GM18861 (cell line): ENCODE results near the gene GTF2A1L.
"Not testable (repeated sequence)": the region's sequence is repeated elsewhere in the genome, so short reads cannot be mapped to it uniquely, and the experiment has no call there.

Source experiments
- ATAC-seq: cut with Tn5 transposase; IDR thresholded peaks from one replicate; pipeline ENCODE4 v1.9.1; 2021; ENCODE audit not compliant: unreplicated experiment

The GTF2A1L gene

DNA sequence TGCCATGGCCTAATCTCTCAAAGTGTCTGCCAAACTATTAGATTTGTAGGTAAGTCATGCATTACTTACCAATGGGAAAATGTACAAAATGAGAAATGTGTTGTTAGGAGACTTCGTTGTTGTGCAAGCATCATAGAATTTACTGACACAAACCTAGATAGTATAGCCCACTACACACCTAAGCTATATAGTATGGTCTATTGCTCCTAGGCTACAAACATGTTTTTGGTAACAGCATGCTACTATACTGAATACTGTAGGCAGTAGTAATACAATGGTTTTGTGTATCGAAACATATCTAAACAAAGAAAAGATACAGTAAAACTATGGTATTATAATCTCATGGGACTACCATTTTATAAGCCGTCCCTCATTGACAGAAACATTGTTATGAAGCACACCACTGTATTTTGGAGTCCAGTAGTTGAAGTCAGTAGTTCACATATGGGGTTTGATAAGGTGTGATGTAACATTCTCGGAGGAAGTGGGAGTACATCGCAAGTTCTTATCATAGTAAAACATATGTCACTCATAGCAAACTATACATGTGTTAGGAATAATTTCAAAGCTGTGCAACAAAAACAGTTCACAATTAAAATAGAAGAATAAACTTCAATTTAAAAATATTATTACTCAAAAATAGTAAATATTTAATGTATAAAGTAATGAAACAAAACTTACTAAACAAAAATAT, 12.0 kb upstream of the GTF2A1L start:
- no peak for ATAC-seq

DNA sequence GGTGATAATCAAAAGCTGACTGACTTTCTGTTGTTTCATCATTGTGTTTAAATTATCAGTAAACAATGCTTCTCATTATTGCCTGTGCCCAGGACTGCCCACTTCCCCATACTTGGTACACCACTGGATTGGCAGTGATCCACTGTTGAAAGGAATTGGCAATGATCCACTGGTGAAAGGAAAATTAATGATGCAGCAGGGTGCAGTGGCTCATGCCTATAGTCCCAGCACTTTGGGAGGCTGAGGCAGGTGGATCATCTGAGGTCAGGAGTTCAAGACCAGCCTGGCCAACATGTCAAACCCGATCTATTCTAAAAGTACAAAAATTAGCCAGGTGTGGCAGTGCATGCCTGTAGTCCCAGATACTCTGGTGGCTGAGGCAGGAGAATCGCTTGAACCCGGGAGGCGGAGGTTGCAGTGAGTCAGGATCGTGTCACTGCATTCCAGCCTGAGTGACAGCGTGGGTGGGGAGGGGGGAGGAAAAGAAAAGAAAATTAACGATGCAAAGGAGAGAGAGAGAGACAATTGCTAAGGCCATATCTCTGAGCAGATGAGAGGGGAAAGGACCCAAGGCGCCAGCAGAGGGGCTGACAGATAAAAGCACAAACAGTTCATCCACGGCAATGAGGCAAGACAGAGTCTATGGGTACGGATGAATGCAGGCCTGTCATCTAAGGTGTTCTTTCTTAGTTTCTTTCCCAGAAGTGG, 10.2 kb upstream of the GTF2A1L start:
- ATAC-seq: no peak

GRCh38 chr2:48613211-48613610, 4.4 kb upstream of the GTF2A1L start:
- no peak for ATAC-seq

DNA sequence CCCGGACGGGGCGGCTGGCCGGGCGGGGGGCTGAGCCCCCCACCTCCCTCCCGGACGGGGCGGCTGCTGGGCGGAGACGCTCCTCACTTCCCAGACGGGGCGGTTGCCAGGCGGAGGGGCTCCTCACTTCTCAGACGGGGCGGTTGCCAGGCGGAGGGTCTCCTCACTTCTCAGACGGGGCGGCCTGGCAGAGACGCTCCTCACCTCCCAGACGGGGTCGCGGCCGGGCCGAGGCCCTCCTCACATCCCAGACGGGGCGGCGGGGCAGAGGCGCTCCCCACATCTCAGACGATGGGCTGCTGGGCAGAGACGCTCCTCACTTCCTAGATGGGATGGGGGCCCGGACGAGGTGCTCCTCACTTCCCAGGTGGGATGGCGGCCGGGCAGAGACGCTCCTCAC, 3.1 kb upstream of the GTF2A1L start:
- not testable (repeated sequence) for ATAC-seq

DNA sequence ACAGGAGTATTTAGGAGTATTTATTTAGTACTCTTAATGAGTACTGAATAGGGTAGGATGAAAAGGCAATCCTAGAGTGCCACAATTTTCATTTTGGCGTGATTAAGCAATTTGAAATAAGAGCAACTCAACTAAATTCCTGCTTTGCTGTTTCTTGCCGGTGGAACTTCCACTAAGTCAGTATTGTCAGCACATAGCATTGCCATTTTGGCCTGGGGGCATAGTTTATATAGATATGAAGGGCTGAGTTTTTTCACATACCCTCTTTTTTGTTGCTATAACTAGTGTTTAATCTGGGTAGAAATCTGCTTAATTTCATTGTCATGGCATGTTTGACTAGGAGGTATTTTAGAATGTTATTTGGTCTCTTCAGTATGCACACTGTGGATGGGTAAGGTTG, 1.9 kb downstream of the GTF2A1L start:
- ATAC-seq: no peak

- no peak for ATAC-seq
Observed at GRCh38 chr2:48620604-48621003, 2.9 kb downstream of the GTF2A1L start.

DNA sequence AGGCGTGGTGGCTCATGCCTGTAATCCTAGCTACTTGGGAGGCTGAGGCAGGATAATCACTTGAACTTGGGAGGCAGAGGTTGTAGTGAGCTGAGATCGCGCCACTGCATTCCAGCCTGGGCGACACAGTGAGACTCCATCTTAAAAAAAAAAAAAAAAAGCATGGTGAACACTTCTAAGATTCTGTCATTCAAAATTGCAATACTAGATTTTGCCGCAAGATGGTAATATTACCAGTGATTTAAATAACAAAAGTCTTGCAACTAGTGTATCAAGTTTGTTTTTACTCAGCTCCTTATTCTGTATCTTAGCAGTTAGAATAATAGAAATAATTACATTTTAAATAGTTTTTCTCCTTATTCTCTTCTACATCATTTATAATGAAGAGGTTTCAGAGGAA, 5.0 kb downstream of the GTF2A1L start:
- not testable (repeated sequence) for ATAC-seq

DNA sequence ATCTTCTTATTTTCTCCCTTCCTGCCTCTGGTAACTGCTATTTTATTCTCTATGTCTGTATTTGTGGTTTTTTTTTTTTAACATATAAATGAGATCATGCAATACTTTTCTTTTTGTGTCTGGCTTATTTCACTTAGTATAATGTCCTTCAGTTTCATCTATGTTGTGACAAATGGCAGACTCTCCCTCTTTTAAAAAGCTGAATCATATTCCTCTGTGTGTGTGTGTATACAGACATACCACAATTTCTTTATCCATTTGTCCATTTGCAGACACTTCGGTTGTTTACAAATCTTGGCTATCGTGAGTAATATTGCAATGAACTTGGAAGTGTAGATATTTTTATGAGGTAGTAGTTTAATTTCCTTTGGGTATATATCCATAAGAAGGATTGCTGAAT, 7.0 kb downstream of the GTF2A1L start:
- no peak for ATAC-seq

- no peak for ATAC-seq
Observed at GRCh38 chr2:48626047-48626446, 8.4 kb downstream of the GTF2A1L start.

- ATAC-seq: no peak
Observed at GRCh38 chr2:48633143-48633542, 15.5 kb downstream of the GTF2A1L start.

DNA sequence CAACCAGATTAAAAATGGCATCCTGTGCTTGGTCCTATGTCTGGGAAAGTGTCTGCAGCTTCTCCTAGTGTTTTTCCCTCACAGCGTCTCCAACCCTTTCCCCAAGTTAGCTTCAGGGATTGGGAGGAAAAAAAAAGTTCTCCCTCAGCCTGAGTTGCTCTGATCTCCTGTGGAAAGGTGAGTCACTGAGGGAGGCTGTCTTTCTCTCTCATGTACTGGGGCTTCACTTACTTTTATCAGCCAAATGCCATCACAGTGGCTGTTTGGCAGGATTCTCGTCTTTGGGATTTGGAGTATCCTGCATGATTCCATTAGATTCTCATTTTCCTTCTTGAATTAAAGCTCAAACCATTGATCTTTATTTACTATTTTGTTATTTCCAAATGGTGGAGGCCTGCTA, 18.1 kb downstream of the GTF2A1L start:
- no peak for ATAC-seq

DNA sequence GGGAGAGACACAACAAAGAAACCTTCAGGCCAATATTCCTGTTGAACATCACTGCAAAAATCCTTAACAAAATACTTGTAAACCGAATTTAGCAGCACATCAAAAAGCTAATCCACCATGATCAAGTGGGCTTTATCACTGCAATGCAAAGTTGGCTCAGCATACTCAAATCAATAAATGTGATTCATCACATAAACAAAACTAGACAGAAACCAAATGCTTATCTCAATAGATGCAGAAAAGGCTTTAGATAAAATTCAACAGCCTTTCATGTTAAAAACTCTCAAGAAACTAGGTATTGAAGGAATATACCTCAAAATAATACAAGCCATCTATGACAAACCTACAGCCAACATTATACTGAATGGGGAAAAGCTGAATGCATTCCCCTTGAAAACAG, 20.6 kb downstream of the GTF2A1L start:
- no peak for ATAC-seq

DNA sequence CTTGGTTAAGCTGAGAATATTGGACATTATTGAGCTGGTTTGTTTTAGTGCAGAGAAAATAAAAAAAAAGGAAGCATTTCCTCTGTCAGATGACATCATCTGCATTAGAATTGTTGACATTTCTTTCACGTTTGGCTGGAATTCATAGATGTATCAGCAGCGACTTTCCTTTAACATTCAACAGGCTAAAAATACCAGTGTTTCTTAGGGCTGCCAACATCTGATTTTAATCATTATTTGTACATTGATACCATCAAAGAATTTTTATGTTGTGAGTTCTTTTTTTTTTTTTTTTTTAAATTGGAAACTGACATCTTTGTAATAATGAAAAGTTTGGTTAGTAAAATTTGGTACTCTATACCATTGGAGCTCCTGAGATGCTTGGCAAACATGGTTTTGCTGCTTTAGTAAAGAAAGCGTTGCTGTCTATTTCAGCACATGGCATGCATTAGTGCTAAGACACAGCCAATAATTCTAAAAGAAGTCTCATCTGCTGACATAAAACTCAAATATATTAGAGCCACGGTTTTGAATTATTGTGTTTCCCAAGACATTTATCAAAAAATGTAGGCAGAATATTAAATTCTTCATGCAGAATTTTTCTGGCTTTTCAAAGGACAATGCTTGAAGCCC, 33.6 kb downstream of the GTF2A1L start:
- no peak for ATAC-seq

DNA sequence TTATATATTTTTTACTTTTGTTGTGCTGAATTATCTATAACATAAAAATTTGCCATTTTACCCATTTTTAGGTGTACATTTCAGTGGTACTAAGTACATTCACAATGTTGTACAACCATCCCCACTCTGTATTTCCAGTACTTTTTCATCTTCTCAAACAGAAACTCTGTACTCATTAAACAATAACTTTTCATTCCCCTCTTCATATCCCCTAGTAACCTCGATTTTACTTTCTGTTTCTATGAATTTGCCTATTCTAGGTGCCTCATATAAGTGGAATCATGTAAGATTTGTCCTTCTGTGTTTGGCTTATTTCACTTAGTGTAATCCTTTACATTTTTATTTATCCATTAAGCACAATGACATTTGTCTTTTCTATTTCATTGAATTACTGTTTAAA, 51.3 kb downstream of the GTF2A1L start:
- ATAC-seq: peak; percentile 99

DNA sequence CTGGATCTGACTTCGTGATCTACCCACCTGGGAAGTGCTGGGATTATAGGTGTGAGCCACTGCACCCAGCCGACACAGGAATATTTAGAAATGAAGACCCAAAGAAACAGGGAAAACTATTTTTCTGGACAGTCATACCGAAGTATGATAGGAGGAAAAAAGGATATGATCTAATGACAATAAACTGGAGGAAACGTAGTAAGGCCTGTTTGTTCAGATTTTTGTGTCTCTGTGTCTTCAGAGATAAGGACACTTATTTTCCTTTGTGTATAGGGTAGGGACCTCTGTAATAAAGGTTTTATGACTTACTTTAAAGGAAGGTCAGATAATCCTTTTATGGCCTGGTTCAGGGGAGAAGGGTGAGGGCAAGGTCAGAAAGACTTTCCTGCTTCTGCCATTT, 55.9 kb downstream of the GTF2A1L start:
- ATAC-seq: no peak

DNA sequence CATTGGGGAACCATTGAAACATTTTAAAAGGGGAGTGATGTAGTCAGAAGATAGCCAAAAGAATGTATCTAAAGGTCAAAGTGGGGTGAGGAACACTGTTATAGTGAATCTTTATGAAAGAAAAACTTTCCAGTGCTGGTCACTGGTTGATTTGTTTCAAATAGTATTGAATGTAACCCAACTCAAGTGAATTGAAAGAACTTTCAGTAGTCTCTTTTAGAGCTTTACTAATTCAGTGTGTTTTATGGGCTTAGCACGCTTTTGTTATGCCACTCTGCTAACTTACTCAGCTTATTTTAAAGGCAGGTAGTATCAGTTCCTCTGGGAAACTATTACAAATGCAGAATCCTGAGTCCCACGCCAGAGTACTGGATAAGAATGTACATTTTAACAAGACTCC, 57.3 kb downstream of the GTF2A1L start:
- peak; percentile 44 for ATAC-seq

GRCh38 chr2:48677450-48677849, 59.8 kb downstream of the GTF2A1L start:
- no peak for ATAC-seq

DNA sequence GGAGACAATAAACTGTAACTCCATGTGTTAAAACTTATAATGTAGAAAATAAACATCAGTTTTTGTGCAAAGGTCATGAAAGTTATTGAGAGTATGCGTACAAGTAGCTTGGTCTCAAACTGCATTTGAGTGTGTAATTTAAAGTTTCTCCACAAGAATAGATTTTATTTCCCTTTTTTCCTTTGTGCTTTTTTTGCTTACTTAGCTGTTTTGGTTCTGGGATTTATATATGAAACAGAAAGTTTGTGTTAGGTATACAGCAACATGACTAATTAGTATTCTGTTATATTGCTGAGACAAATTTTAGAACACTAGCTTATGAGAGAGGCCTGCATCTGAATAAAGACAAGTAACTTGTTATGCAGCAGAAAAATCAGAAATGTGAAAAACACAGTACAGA, 67.5 kb downstream of the GTF2A1L start:
- no peak for ATAC-seq

DNA sequence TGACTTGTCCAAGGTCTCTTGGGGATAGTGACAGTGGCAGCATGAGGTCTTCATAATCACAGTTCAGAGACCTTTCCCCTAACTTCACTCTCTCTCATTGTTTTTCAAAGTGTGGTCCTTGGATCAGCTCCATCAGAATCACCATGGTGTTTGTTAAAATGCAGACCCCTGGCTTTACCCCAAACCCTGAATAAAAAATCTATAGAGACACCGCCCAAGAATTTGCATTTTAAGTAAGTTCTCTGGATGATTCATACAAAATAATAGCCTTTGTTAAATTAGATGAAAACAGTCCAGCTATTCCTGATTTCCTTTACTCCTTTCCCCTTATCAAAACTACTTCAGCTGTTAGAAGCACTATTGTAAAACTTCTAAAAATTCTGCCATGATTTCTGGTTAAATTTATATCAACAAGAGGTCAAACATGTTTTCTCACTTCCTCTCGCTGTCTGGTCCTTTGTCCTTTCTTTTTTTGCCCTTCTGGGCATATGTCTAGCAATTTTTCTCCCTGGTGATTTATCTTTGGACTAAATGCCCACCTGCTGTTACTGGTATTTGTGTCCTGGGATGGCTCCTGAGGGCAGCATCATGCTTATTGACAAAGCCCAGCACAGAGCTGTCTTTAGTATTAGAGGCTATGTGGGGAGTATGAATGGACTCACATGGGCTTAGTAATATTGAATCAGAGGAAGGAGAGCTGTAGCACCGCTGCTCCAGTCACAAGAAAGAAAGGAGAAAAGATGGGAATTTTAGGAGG, 74.5 kb downstream of the GTF2A1L start:
- no peak for ATAC-seq

DNA sequence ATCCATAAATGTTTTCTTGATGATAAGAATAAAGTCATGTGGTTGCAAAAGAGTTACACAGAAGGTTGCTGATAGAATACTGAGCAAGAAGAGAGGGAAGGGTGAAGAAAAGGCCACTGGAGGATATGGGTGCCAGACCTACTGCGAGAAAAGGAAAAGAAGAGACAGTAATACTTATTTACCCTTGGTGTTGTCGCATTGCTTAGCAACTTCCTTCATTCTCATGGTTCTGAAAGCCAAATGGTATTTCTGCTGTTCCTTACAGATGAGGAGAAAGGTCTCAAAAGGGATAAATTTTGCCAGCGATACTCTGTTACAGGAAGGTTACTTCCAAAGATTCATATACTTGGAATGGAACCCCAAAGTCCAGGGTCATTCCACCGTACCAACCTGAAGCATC, 75.4 kb downstream of the GTF2A1L start:
- ATAC-seq: no peak

- no peak for ATAC-seq
Observed at GRCh38 chr2:48693645-48694044, 76.0 kb downstream of the GTF2A1L start.

- ATAC-seq: no peak
Observed at GRCh38 chr2:48694149-48694548, 76.5 kb downstream of the GTF2A1L start.
